HCT116 (cell line): ENCODE measurements around the gene SLX9. TPM values are rescaled to one million over a fixed set of nuclear protein-coding genes. Genes with fewer than 3 reads are reported as not detected.

ENCODE experiments used
- ATAC-seq: fragments of 200-7000 bp; cut with Tn5 transposase; 2 replicates; pipeline ENCODE4 v1.9.1; 2020; ENCODE audit warnings: mild to moderate bottlenecking, moderate library complexity
- BruUV-seq: library from RNA; stranded (reverse); fragments of 400-500 nt; replicated peaks from 2 replicates; lab custom pipeline; 2021; lab: Mats Ljungman, UMichigan
- CTCF ChIA-PET: fragments of 300-600 bp; sonication (Branson Sonifier 250); formaldehyde crosslinking; loops from one replicate; lab custom pipeline; 2021; ENCODE audit warnings: antibody characterized with exemption; lab: Charles Lee
- POLR2A ChIA-PET: fragments of 300-600, 350-600 bp; sonication (Branson Sonifier 250); formaldehyde crosslinking; loops from one replicate; lab custom pipeline; 2021; ENCODE audit warnings: antibody characterized with exemption; lab: Charles Lee
- RAD21 ChIA-PET, 2 experiments: fragments of 300-600 bp; sonication (Branson Sonifier 250); formaldehyde crosslinking; loops; one replicate each; lab custom pipeline; 2023; ENCODE audit warnings: low total read pairs in 2 of 2; ENCODE audit not compliant: uncharacterized antibody in 2 of 2, unreplicated experiment in 2 of 2, low non-redundant PET in 1 of 2; lab: Charles Lee
- DNase-seq: peaks from one replicate; pipeline ENCODE4 v3.0.0-alpha.2; 2010; ENCODE audit warnings: low read depth, low spot score
- H2AFZ ChIP-seq: fragments of 200-600 bp; shearing (Covaris generic), sonication (generic); 2 replicates; pipeline ENCODE4 v1.6.1; 2017; ENCODE audit warnings: low read depth, mixed run types, mixed read lengths, antibody characterized with exemption, low read length; ENCODE audit not compliant: poor library complexity, severe bottlenecking
- H3K27ac ChIP-seq: 2 replicates; pipeline ENCODE4 v1.5.1; 2012; ENCODE audit warnings: low read depth, low read length
- H3K27me3 ChIP-seq: fragments of 200-600 bp; sonication (generic); 2 replicates; pipeline ENCODE4 v1.6.1; 2016; ENCODE audit warnings: mixed run types, low read length, mixed read lengths; ENCODE audit not compliant: insufficient read depth
- H3K36me3 ChIP-seq, 2 experiments: fragments of 200-500 bp in 1 of 2; fragments of 200-600 bp in 1 of 2; sonication (Bioruptor generic) in 1 of 2; sonication (generic) in 1 of 2; 2 replicates each; pipeline versions ENCODE4 v1.5.1 to v1.6.1; 2014 to 2016; ENCODE audit warnings: low read length in 2 of 2, inconsistent platforms in 1 of 2, mixed read lengths in 1 of 2, mixed run types in 1 of 2; ENCODE audit not compliant: insufficient read depth in 2 of 2, control insufficient read depth in 1 of 2
- H3K4me1 ChIP-seq, 2 experiments: fragments of 200-600 bp in 1 of 2; sonication (generic) in 1 of 2; 2 replicates each; pipeline versions ENCODE4 v1.5.1 to v1.6.1; 2012 to 2017; ENCODE audit warnings: low read length in 2 of 2, inconsistent platforms in 1 of 2, mild to moderate bottlenecking in 1 of 2, mixed read lengths in 1 of 2, mixed run types in 1 of 2, moderate library complexity in 1 of 2; ENCODE audit not compliant: insufficient read depth in 2 of 2, control insufficient read depth in 1 of 2
- H3K4me2 ChIP-seq: fragments of 200-600 bp; sonication (generic); 2 replicates; pipeline ENCODE4 v1.6.1; 2017; ENCODE audit warnings: mixed run types, low read length, mixed read lengths
- H3K4me3 ChIP-seq, 2 experiments: fragments of 200-600 bp in 1 of 2; sonication (generic) in 1 of 2; replicated peaks in 1 of 2; 2 replicates each; pipeline ENCODE4 v1.5.1; 2011 to 2016; ENCODE audit warnings: low read length in 2 of 2, control low read depth in 1 of 2, low read depth in 1 of 2, mild to moderate bottlenecking in 1 of 2, mixed read lengths in 1 of 2, mixed run types in 1 of 2
- H3K79me2 ChIP-seq: fragments of 200-600 bp; sonication (generic); 2 replicates; pipeline ENCODE4 v1.6.1; 2017; ENCODE audit warnings: mild to moderate bottlenecking, mixed run types, low read length, moderate library complexity, mixed read lengths; ENCODE audit not compliant: insufficient read depth
- H3K9ac ChIP-seq: fragments of 200-600 bp; sonication (generic); 2 replicates; pipeline ENCODE4 v1.6.1; 2016; ENCODE audit warnings: low read length, mixed read lengths
- H3K9me2 ChIP-seq: fragments of 200-600 bp; sonication (generic), shearing (Covaris generic); 2 replicates; pipeline ENCODE4 v1.6.1; 2017; ENCODE audit warnings: mixed run types, mild to moderate bottlenecking, moderate library complexity; ENCODE audit not compliant: insufficient read depth
- H3K9me3 ChIP-seq, 2 experiments: fragments of 200-500 bp in 1 of 2; fragments of 200-600 bp in 1 of 2; sonication (Bioruptor generic) in 1 of 2; sonication (generic) in 1 of 2; 2 replicates each; pipeline ENCODE4 v1.6.1; 2014 to 2017; ENCODE audit warnings: low read length in 2 of 2, mixed read lengths in 2 of 2, inconsistent platforms in 1 of 2, low read depth in 1 of 2, mild to moderate bottlenecking in 1 of 2, mixed run types in 1 of 2, moderate library complexity in 1 of 2; ENCODE audit not compliant: control insufficient read depth in 1 of 2, insufficient read depth in 1 of 2
- H4K20me1 ChIP-seq: fragments of 200-600 bp; sonication (generic), shearing (Covaris generic); 2 replicates; pipeline ENCODE4 v1.6.1; 2017; ENCODE audit warnings: mixed run types, mild to moderate bottlenecking, moderate library complexity; ENCODE audit not compliant: insufficient read depth
- ATF3 ChIP-seq: IDR thresholded peaks from 2 replicates; pipeline ENCODE4 v1.6.1; 2012
- CEBPB ChIP-seq: IDR thresholded peaks from 2 replicates; pipeline ENCODE4 v1.6.1; 2012; ENCODE audit warnings: low read depth
- EZH2 ChIP-seq: fragments of 200-600 bp; sonication (generic); IDR thresholded peaks from 2 replicates; pipeline ENCODE4 v1.6.1; 2017; ENCODE audit warnings: antibody characterized with exemption, mixed run types
- POLR2AphosphoS5 ChIP-seq: IDR thresholded peaks from 2 replicates; pipeline ENCODE4 v1.6.1; 2011; ENCODE audit warnings: mild to moderate bottlenecking, low read depth, low read length, moderate library complexity
- SRF ChIP-seq: IDR thresholded peaks from 2 replicates; pipeline ENCODE4 v1.6.1; 2012; ENCODE audit warnings: low read depth
- TCF7L2 ChIP-seq: IDR thresholded peaks from 2 replicates; pipeline ENCODE4 v1.7.0; 2011; ENCODE audit warnings: borderline replicate concordance, inconsistent platforms; ENCODE audit not compliant: insufficient read depth, insufficient read length; ENCODE audit errors: extremely low read depth
- intact Hi-C: fragments of 100-400 bp; cut with micrococcal nuclease; formaldehyde crosslinking; loops from 2 replicates; pipeline ENCODE4 v1.10.0; 2022
- total RNA-seq: library from RNA; stranded (reverse); gene quantifications from one replicate; pipeline ENCODE4 v1.2.1, GENCODE V29; 2021; ENCODE audit not compliant: unreplicated experiment

The SLX9 gene
- total RNA-seq, 1 experiment from 2014 or later = 61.9 TPM

DNA sequence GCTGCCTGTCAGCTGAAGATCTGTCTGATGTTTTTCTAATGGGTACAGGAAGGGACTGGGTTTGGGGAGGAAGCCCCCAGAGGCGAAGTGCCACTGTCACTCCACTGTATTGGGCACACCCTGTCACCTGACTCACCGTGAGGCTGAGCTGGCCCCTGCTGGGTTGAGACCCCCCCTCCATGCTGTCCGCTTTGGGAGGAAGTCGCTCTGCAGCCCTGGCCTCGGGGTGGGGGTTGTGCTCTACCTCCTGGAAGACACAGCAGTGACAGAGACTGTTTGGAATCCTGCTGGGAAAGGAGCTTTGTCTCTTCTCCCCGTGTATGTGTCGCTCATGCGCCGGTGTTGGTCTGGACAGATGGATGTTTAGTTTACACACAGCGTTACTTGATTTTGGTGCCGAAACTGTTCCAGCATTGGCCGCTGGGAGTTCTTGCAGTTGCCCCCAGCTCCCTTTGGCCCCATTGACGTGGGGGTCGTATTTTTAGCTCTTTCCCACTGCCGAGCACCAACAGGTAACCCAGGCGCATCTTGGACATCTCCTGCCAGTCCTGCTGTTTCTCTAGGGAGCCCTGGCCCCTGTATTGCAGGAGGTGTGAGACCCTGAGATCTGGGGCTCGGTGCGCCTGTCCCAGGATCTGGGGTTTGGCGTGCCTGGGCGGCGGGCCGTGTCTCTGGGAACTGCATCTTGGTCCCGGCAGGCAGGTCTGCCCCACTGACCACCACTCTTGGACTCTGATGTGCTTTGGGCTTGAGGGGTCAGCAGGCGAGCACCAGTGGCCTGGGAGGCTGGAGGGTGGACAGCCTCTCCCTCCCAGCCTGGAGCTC lies 30.3 kb downstream of the SLX9 start:
- H3K27me3 ChIP-seq = no peaks in the 10 kb centered on the region
- BruUV-seq = no TSS peak
- H3K4me2 ChIP-seq = no peak overlapping the region
- H3K4me3 ChIP-seq = no peak overlapping the region
- H3K9me2 ChIP-seq = no peaks in the 10 kb centered on the region
- ATAC-seq (no peak), DNase-seq (no peak)
- RAD21 ChIA-PET = no interaction called here
- intact Hi-C loops = no loop called here
- CTCF ChIA-PET = no interaction called here
- H4K20me1 ChIP-seq = no peaks in the 10 kb centered on the region
- peaks cover 8% of the 10 kb centered on the region; the same call in 1 of the 2 replicates for H3K79me2 ChIP-seq
- no peak overlapping the region for H3K9ac ChIP-seq
- H3K36me3 ChIP-seq = peaks cover 4 to 22% of the 10 kb centered on the region in 2 experiments
- no peak for TF ChIP-seq ATF3
- TF ChIP-seq SRF = no peak
- TF ChIP-seq TCF7L2 = no peak
- no peak for TF ChIP-seq EZH2
- no peak for TF ChIP-seq POLR2AphosphoS5
- TF ChIP-seq CEBPB = no peak
- H3K9me3 ChIP-seq = no peaks in the 10 kb centered on the region
- peaks cover 0 to 10% of the 10 kb centered on the region in 2 experiments; a peak in 1 of 4 replicates for H3K4me1 ChIP-seq
- POLR2A ChIA-PET = no interaction called here
- H2AFZ ChIP-seq = no peak overlapping the region
- H3K27ac ChIP-seq = no peak overlapping the region
